K562 (cell line): ENCODE data around the gene MAP2K7. TPM values are rescaled to one million over a fixed set of nuclear protein-coding genes. Genes with fewer than 3 reads are reported as not detected.

Experiments
- ATF1 ChIP-seq, 2 experiments: fragments of 450-650 bp in 1 of 2; IDR thresholded peaks; 2 replicates each; pipeline ENCODE4 v1.6.1; 2016; ENCODE audit warnings: missing compliant biosample characterization in 1 of 2, missing genetic modification characterization in 1 of 2
- GABPB2 ChIP-seq: fragments of 250-450 bp; sonication (Bioruptor Pico); conservative IDR thresholded peaks from 2 replicates; pipeline ENCODE4 v1.5.1; 2021; ENCODE audit warnings: mild to moderate bottlenecking
- GTF3C2 ChIP-seq: IDR thresholded peaks from 3 replicates; pipeline ENCODE4 v1.6.1; 2011; ENCODE audit warnings: borderline replicate concordance, mild to moderate bottlenecking, moderate library complexity; ENCODE audit not compliant: insufficient read length; ENCODE audit errors: extremely low read depth
- HDAC2 ChIP-seq: fragments of 450-650 bp; IDR thresholded peaks from 2 replicates; pipeline ENCODE4 v1.6.1; 2016; ENCODE audit warnings: mild to moderate bottlenecking
- MIER1 ChIP-seq: fragments of 450-650 bp; IDR thresholded peaks from 2 replicates; pipeline ENCODE4 v1.6.1; 2016; ENCODE audit warnings: antibody characterized with exemption, mild to moderate bottlenecking, low read depth
- PML ChIP-seq: IDR thresholded peaks from 2 replicates; pipeline ENCODE4 v1.6.1; 2012; ENCODE audit warnings: low read length, inconsistent platforms
- PTBP1 ChIP-seq: fragments of 200-400 bp; formaldehyde crosslinking; IDR thresholded peaks from 2 replicates; pipeline ENCODE4 v1.6.1; 2017; ENCODE audit warnings: low read depth, low read length
- SFPQ ChIP-seq: fragments of 200-400 bp; formaldehyde crosslinking; IDR thresholded peaks from 2 replicates; pipeline ENCODE4 v1.6.1; 2017; ENCODE audit warnings: mild to moderate bottlenecking, low read depth, low read length, moderate library complexity
- SMAD3 ChIP-seq: fragments of 450-650 bp; formaldehyde crosslinking; conservative IDR thresholded peaks from 2 replicates; pipeline ENCODE4 v1.4.0; 2020; ENCODE audit warnings: mild to moderate bottlenecking
- STAT6 ChIP-seq: sonication (generic); formaldehyde crosslinking; IDR thresholded peaks from 2 replicates; pipeline ENCODE4 v1.8.1; 2023; ENCODE audit warnings: mild to moderate bottlenecking, missing genetic modification reagents
- ZBTB33 ChIP-seq: sonication (generic); formaldehyde crosslinking; IDR thresholded peaks from 2 replicates; pipeline ENCODE4 v1.8.1; 2023; ENCODE audit warnings: mild to moderate bottlenecking, missing genetic modification reagents
- ZFP36 ChIP-seq: fragments of 150-350 bp; IDR thresholded peaks from 2 replicates; pipeline ENCODE4 v1.6.1; 2018; ENCODE audit warnings: low read length, low read depth; ENCODE audit not compliant: partially characterized antibody
- ZNF436 ChIP-seq: fragments of 250-450, 450-650 bp; sonication (Bioruptor Pico); formaldehyde crosslinking; IDR thresholded peaks from 2 replicates; pipeline ENCODE4 v1.7.0; 2020; ENCODE audit warnings: mild to moderate bottlenecking
- ZNF589 ChIP-seq: fragments of 200-800 bp; sonication (Bioruptor generic); IDR thresholded peaks from 2 replicates; pipeline ENCODE4 v1.6.1; 2016; ENCODE audit warnings: low read depth, missing genetic modification characterization, missing compliant biosample characterization
- polyA plus RNA-seq, 8 experiments: library from polyadenylated mRNA; depleted of rRNA in 4 of 8; stranded (reverse) in 5 of 8; unstranded in 3 of 8; fragments of >200 nt; fragmentation: Nextera tagmentation in 2 of 8; fragmentation: Illumina TruSeq in 1 of 8; extraction: Ambion mirVana in 2 of 8; extraction: Trizol in 1 of 8; gene quantifications; 2 replicates each; pipeline versions ENCODE4 v1.2.1 to v1.2.3, GENCODE V29; 2011 to 2014; ENCODE audit warnings: inconsistent platforms in 1 of 8, missing spikeins in 1 of 8
- total RNA-seq, 7 experiments: library from RNA; depleted of rRNA in 6 of 7; stranded (reverse); fragments of >200 nt in 6 of 7; fragmentation: Illumina TruSeq in 2 of 7; extraction: Trizol in 2 of 7; gene quantifications; 2 replicates each; pipeline versions ENCODE4 v1.2.1 to v1.2.3, GENCODE V29; 2011 to 2021; ENCODE audit warnings: low replicate concordance in 1 of 7
- TF ChIP-seq, protein P1 (sequence below), 3 experiments: IDR thresholded peaks in 2 of 3; conservative IDR thresholded peaks in 1 of 3; 2 replicates each; pipeline ENCODE4 v1.5.1; 2011 to 2012; ENCODE audit warnings: low read length in 3 of 3, mild to moderate bottlenecking in 3 of 3, control low read depth in 2 of 3, improper control_type of control experiment in 1 of 3, inconsistent platforms in 1 of 3, low read depth in 1 of 3, mixed read lengths in 1 of 3, moderate library complexity in 1 of 3; ENCODE audit not compliant: insufficient read depth in 2 of 3

Gene MAP2K7
- total and polyA plus RNA-seq, 9 of the 15 experiments (the other 6 are each of a cell fraction or from before 2014, with no cell fraction given), result 0.51 to 45.8 (median 14.1) TPM

DNA sequence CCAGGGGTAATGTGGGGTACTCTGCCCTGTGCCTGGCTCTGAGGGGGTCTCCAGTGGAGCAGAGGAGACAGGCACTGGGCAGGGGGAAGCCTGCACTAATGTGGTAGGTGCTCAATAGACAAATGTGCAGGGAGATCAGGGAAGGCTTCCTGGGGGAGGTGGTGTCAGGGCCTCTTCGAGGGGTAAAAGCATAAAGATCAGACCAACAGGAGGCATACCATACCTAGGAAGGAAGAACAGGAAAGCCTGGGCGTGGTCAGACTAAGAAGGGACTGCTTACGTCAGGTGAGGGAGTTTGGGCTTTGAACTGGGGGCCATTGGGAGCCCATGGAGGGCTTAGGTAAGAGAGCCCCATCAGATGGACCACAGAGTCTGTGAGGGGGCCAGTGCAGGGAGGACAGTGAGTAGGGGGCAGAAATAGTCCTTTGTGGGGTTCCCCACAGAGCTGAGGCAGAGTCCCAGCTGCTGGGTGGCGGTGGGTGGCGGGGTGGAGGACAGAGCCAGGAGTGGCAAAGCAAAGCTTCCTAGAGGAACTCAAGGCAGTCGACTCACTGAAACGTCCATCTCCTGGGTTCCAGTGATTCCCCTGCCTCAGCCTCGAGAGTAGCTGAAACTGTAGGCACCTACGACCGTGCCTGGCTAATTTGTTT, 38.3 kb upstream of the MAP2K7 start (continued):
- TF ChIP-seq ATF1 (CRISPR knock-in tag; IDR thresholded peaks at IDR 0.05), result no peak
- 0 out of 2 replicates have a peak, but pooled peaks have one; percentile 10 for TF ChIP-seq ATF1 (tag; IDR thresholded peaks at IDR 0.05)
- TF ChIP-seq PTBP1, result 0 out of 2 replicates have a peak, but pooled peaks have one; percentile 45
- peak; percentile 99 for TF ChIP-seq ZFP36
- no peak for TF ChIP-seq ZNF589
- TF ChIP-seq SMAD3 (CRISPR knock-in tag), result no peak
- no peak for TF ChIP-seq PML
- TF ChIP-seq MIER1, result no peak
- peak; percentile 27 for TF ChIP-seq GTF3C2
- TF ChIP-seq HDAC2, result peak; percentile 51; the same call in 1 of the 2 replicates
- TF ChIP-seq ZNF436 (CRISPR knock-in tag), result peak; percentile 81
- peak; percentile 80 for TF ChIP-seq ZBTB33 (CRISPR knock-in tag)
- TF ChIP-seq, protein P1, sequence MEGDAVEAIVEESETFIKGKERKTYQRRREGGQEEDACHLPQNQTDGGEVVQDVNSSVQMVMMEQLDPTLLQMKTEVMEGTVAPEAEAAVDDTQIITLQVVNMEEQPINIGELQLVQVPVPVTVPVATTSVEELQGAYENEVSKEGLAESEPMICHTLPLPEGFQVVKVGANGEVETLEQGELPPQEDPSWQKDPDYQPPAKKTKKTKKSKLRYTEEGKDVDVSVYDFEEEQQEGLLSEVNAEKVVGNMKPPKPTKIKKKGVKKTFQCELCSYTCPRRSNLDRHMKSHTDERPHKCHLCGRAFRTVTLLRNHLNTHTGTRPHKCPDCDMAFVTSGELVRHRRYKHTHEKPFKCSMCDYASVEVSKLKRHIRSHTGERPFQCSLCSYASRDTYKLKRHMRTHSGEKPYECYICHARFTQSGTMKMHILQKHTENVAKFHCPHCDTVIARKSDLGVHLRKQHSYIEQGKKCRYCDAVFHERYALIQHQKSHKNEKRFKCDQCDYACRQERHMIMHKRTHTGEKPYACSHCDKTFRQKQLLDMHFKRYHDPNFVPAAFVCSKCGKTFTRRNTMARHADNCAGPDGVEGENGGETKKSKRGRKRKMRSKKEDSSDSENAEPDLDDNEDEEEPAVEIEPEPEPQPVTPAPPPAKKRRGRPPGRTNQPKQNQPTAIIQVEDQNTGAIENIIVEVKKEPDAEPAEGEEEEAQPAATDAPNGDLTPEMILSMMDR (IDR thresholded peaks at IDR 0.05 in 2 of 3, conservative IDR thresholded peaks at IDR 0.05 in 1 of 3; ENCODE audit: insufficient read depth in 2 of 3, low read depth in 1 of 3, low read length in 3 of 3), result peak in 1 of 3 experiments; percentile 19; a peak in 1 of 6 replicates
- TF ChIP-seq GABPB2, result no peak
- TF ChIP-seq SFPQ, result no peak
- no peak for TF ChIP-seq STAT6
